ENCODE results near the gene NDUFC2. TPM values are rescaled to one million over a fixed set of nuclear protein-coding genes. Genes with fewer than 3 reads are reported as not detected.

Gene NDUFC2
- total and polyA plus RNA-seq, 2 experiments from 2014 or later = 122 to 711 TPM

GRCh38 chr11:78021611-78022010 is 58.1 kb downstream of the NDUFC2 start:
- Mint-ChIP-seq H3K4me3 (peak overlapping the region; percentile 85; the same call in 1 of the 3 replicates), H3K27me3 (ENCODE audit: insufficient read depth, low read depth, poor library complexity) (peaks cover 5% of the 10 kb centered on the region), H3K4me1 (peaks cover 19% of the 10 kb centered on the region), H3K27ac (no peak overlapping the region), H3K36me3 (ENCODE audit: low read depth) (peaks cover 2% of the 10 kb centered on the region), H3K9me3 (no peaks in the 10 kb centered on the region; the same call in 1 of the 3 replicates)
- Histone ChIP-seq H3K4me3 (peak overlapping the region; percentile 71; the same call in 1 of the 2 replicates), H3K27ac (ENCODE audit: low read depth) (no peak overlapping the region), H3K36me3 (ENCODE audit: insufficient read depth) (no peaks in the 10 kb centered on the region), H3K4me1 (ENCODE audit: insufficient read depth) (peaks cover 7% of the 10 kb centered on the region; the same call in 1 of the 2 replicates), H3F3A (replicated peaks; ENCODE audit: low read depth) (peaks cover 9% of the 10 kb centered on the region), H3K27me3 (ENCODE audit: insufficient read depth) (no peaks in the 10 kb centered on the region), H3K79me2 (replicated peaks; ENCODE audit: insufficient read depth) (no peaks in the 10 kb centered on the region; the same call in 1 of the 2 replicates), H3K9me2 (ENCODE audit: insufficient read depth) (no peaks in the 10 kb centered on the region), H2AFZ (no peak overlapping the region), H4K20me1 (replicated peaks; ENCODE audit: insufficient read depth) (no peaks in the 10 kb centered on the region), H3K4me2 (no peak overlapping the region)
- DNase-seq (ENCODE audit: low spot score) (no peak), ATAC-seq (no peak)
- TF ChIP-seq STAT1 (IDR thresholded peaks at IDR 0.05; ENCODE audit: unreplicated experiment) (no peak), ZNF114 (CRISPR knock-in tag; IDR thresholded peaks at IDR 0.05) (no peak), POLR2AphosphoS5 (IDR thresholded peaks at IDR 0.05; ENCODE audit: low read depth) (no peak), CREB1 (CRISPR knock-in tag; IDR thresholded peaks at IDR 0.05; ENCODE audit: low read depth) (no peak), JUNB (IDR thresholded peaks at IDR 0.05; ENCODE audit: unreplicated experiment) (no peak), NANOG (IDR thresholded peaks at IDR 0.05; ENCODE audit: borderline replicate concordance) (no peak), ETS1 (IDR thresholded peaks at IDR 0.05) (no peak), CTCF (conservative IDR thresholded peaks at IDR 0.05; ENCODE audit: low read depth in 2 of 2) (no peak), ZNF331 (CRISPR knock-in tag; IDR thresholded peaks at IDR 0.05; ENCODE audit: low read depth) (no peak), ZNF462 (CRISPR knock-in tag; IDR thresholded peaks at IDR 0.05) (no peak), EZH2phosphoT487 (IDR thresholded peaks at IDR 0.05; ENCODE audit: unreplicated experiment) (no peak), REST (IDR thresholded peaks at IDR 0.05; ENCODE audit: unreplicated experiment) (no peak), EZH2 (IDR thresholded peaks at IDR 0.05; ENCODE audit: low read depth, unreplicated experiment) (no peak)
